Measurements from ENCODE around the gene DCANP1.

GRCh38 chr5:135397084-135397483 lies 50.1 kb downstream of the DCANP1 start:
- TF ChIP-seq ZNF431 (CRISPR knock-in tag; IDR thresholded peaks at IDR 0.05; ENCODE audit: borderline replicate concordance, low read depth), result no peak
- TF ChIP-seq CREB3 (CRISPR knock-in tag; IDR thresholded peaks at IDR 0.05), result no peak
- TF ChIP-seq CREB1 (IDR thresholded peaks at IDR 0.05), result no peak
- no peak for TF ChIP-seq CREB1 (CRISPR knock-in tag; IDR thresholded peaks at IDR 0.05)

Data from HepG2 (cell line).